HCEC 1CT (cell line): ENCODE data around the gene BNIP3.
"Not testable (repeated sequence)": the region's sequence is repeated elsewhere in the genome, so short reads cannot be mapped to it uniquely, and the experiment has no call there.

ENCODE experiments used
- DNase-seq: peaks from one replicate; pipeline ENCODE4 v3.0.0-alpha.2; 2017

BNIP3 gene

GRCh38 chr10:131928248-131929095 is 53.3 kb downstream of the BNIP3 start:
- no peak for DNase-seq

- no peak for DNase-seq
Measured at GRCh38 chr10:131926743-131927595, 54.8 kb downstream of the BNIP3 start.

GRCh38 chr10:131926253-131926652 is 55.5 kb downstream of the BNIP3 start:
- no peak for DNase-seq

- no peak for DNase-seq
Measured at GRCh38 chr10:131925716-131926115, 56.0 kb downstream of the BNIP3 start.

- no peak for DNase-seq
Measured at GRCh38 chr10:131925011-131925649, 56.6 kb downstream of the BNIP3 start.

GRCh38 chr10:131923038-131923756 is 58.5 kb downstream of the BNIP3 start:
- no peak for DNase-seq

- DNase-seq: no peak
Measured at GRCh38 chr10:131921184-131921583, 60.5 kb downstream of the BNIP3 start.

GRCh38 chr10:131920693-131921092 is 61.0 kb downstream of the BNIP3 start:
- DNase-seq: no peak

- no peak for DNase-seq
Measured at GRCh38 chr10:131920151-131920550, 61.6 kb downstream of the BNIP3 start.

GRCh38 chr10:131919461-131919860 is 62.3 kb downstream of the BNIP3 start:
- not testable (repeated sequence) for DNase-seq
